SK-N-SH (cell line): ENCODE measurements around the gene ANLN. TPM values are rescaled to one million over a fixed set of nuclear protein-coding genes. Genes with fewer than 3 reads are reported as not detected.

Experiments used
- CTCF ChIA-PET: fragments of 300-600, 350-600 bp; formaldehyde crosslinking; extraction: SDS; loops from one replicate; lab custom pipeline; 2021; lab: Yijun Ruan, JAX
- POLR2A ChIA-PET: fragments of 350-600 bp; sonication (Branson Sonifier 250); formaldehyde crosslinking; extraction: SDS; loops from one replicate; lab custom pipeline; 2020; ENCODE audit warnings: antibody characterized with exemption, inconsistent platforms; lab: Yijun Ruan, JAX
- DNase-seq: peaks from one replicate; pipeline ENCODE4 v3.0.0; 2012
- H2AFZ ChIP-seq: fragments of 200-600 bp; sonication (generic); 2 replicates; pipeline ENCODE4 v1.8.1; 2016; ENCODE audit warnings: antibody characterized with exemption, mild to moderate bottlenecking, low read depth
- H3F3A ChIP-seq: fragments of 200-600 bp; sonication (generic); replicated peaks from 2 replicates; pipeline ENCODE3; 2016; ENCODE audit warnings: antibody characterized with exemption, mild to moderate bottlenecking; ENCODE audit not compliant: insufficient read depth
- H3K27ac ChIP-seq, 2 experiments: fragments of 200-500 bp in 1 of 2; fragments of 200-600 bp in 1 of 2; sonication (Bioruptor generic) in 1 of 2; sonication (generic), shearing (Covaris generic) in 1 of 2; 2 replicates each; pipeline versions ENCODE4 v1.5.1 to v1.6.1; 2014 to 2016; ENCODE audit warnings: low read depth in 2 of 2, inconsistent platforms in 1 of 2, low read length in 1 of 2, mild to moderate bottlenecking in 1 of 2, mixed read lengths in 1 of 2
- H3K27me3 ChIP-seq: fragments of 200-600 bp; sonication (generic), shearing (Covaris generic); 2 replicates; pipeline ENCODE4 v1.6.1; 2016; ENCODE audit warnings: mixed run types; ENCODE audit not compliant: insufficient read depth
- H3K36me3 ChIP-seq, 2 experiments: fragments of 200-500 bp in 1 of 2; fragments of 200-600 bp in 1 of 2; sonication (Bioruptor generic) in 1 of 2; sonication (generic) in 1 of 2; replicated peaks in 1 of 2; 2 replicates each; pipeline versions ENCODE3 to v1.5.1; 2014 to 2016; ENCODE audit warnings: low read length in 1 of 2, mild to moderate bottlenecking in 1 of 2; ENCODE audit not compliant: insufficient read depth in 2 of 2, control insufficient read depth in 1 of 2
- H3K4me1 ChIP-seq, 2 experiments: fragments of 200-500 bp in 1 of 2; fragments of 200-600 bp in 1 of 2; sonication (Bioruptor generic) in 1 of 2; sonication (generic), shearing (Covaris generic) in 1 of 2; 2 replicates each; pipeline versions ENCODE4 v1.5.1 to v1.6.1; 2014 to 2016; ENCODE audit warnings: low read depth in 1 of 2, low read length in 1 of 2, mixed run types in 1 of 2; ENCODE audit not compliant: insufficient read depth in 2 of 2, control insufficient read depth in 1 of 2
- H3K4me2 ChIP-seq: fragments of 200-600 bp; sonication (generic), shearing (Covaris generic); 2 replicates; pipeline ENCODE4 v1.6.1; 2017; ENCODE audit warnings: mixed run types
- H3K4me3 ChIP-seq, 2 experiments: fragments of 200-500 bp in 1 of 2; fragments of 200-600 bp in 1 of 2; sonication (Bioruptor generic) in 1 of 2; sonication (generic), shearing (Covaris generic) in 1 of 2; 2 replicates each; pipeline versions ENCODE4 v1.5.1 to v1.8.1; 2014 to 2016; ENCODE audit warnings: low read depth in 2 of 2, inconsistent platforms in 1 of 2, low read length in 1 of 2, mild to moderate bottlenecking in 1 of 2, mixed read lengths in 1 of 2, moderate library complexity in 1 of 2
- H3K79me2 ChIP-seq: fragments of 200-600 bp; sonication (generic); 2 replicates; pipeline ENCODE4 v1.8.1; 2017; ENCODE audit warnings: mild to moderate bottlenecking; ENCODE audit not compliant: insufficient read depth
- H3K9ac ChIP-seq: fragments of 200-600 bp; sonication (generic); 2 replicates; pipeline ENCODE4 v1.6.1; 2017; ENCODE audit warnings: mixed run types
- H3K9me2 ChIP-seq: fragments of 200-600 bp; sonication (generic); 2 replicates; pipeline ENCODE4 v1.6.1; 2017; ENCODE audit warnings: mixed run types
- H3K9me3 ChIP-seq: fragments of 200-600 bp; sonication (generic); 2 replicates; pipeline ENCODE4 v1.6.1; 2017; ENCODE audit warnings: mixed run types, mild to moderate bottlenecking, moderate library complexity
- H4K20me1 ChIP-seq: fragments of 200-600 bp; sonication (generic); 2 replicates; pipeline ENCODE4 v1.6.1; 2017; ENCODE audit warnings: mild to moderate bottlenecking, mixed run types; ENCODE audit not compliant: insufficient read depth
- CTCF ChIP-seq: fragments of 200-600 bp; sonication (generic); IDR thresholded peaks from 2 replicates; pipeline ENCODE4 v1.6.1; 2017; ENCODE audit warnings: antibody characterized with exemption, mild to moderate bottlenecking, moderate library complexity
- ELF1 ChIP-seq: IDR thresholded peaks from 2 replicates; pipeline ENCODE4 v1.4.0; 2012
- FOSL2 ChIP-seq: IDR thresholded peaks from 2 replicates; pipeline ENCODE4 v1.4.0; 2012; ENCODE audit warnings: low read depth, mild to moderate bottlenecking, moderate library complexity, borderline replicate concordance
- FOXJ3 ChIP-seq: sonication (generic); formaldehyde crosslinking; IDR thresholded peaks from 2 replicates; pipeline ENCODE4 v1.5.1; 2020; ENCODE audit warnings: mild to moderate bottlenecking, missing genetic modification reagents
- FOXM1 ChIP-seq: IDR thresholded peaks from 2 replicates; pipeline ENCODE4 v1.4.0; 2012; ENCODE audit warnings: low read depth, mild to moderate bottlenecking
- GATA2 ChIP-seq: sonication (generic); formaldehyde crosslinking; IDR thresholded peaks from 2 replicates; pipeline ENCODE4 v1.5.0; 2020; ENCODE audit warnings: mild to moderate bottlenecking, missing genetic modification reagents
- IRF3 ChIP-seq: fragments of 150-350 bp; IDR thresholded peaks from 2 replicates; pipeline ENCODE4 v1.6.1; 2016; ENCODE audit warnings: mild to moderate bottlenecking, low read depth, low read length
- MXI1 ChIP-seq: IDR thresholded peaks from 2 replicates; pipeline ENCODE4 v1.6.1; 2012; ENCODE audit warnings: mild to moderate bottlenecking, low read depth, low read length, improper control_type of control experiment
- NFIC ChIP-seq: IDR thresholded peaks from 2 replicates; pipeline ENCODE4 v1.4.0; 2012; ENCODE audit warnings: borderline replicate concordance
- PBX3 ChIP-seq: IDR thresholded peaks from 2 replicates; pipeline ENCODE4; 2012
- RAD21 ChIP-seq: IDR thresholded peaks from 2 replicates; pipeline ENCODE4 v1.6.1; 2012; ENCODE audit warnings: mild to moderate bottlenecking, low read length
- REST ChIP-seq: IDR thresholded peaks from 2 replicates; pipeline ENCODE4 v1.6.1; 2012; ENCODE audit warnings: mild to moderate bottlenecking, low read depth, low read length, moderate library complexity
- RXRA ChIP-seq: IDR thresholded peaks from 2 replicates; pipeline ENCODE4 v1.4.0; 2012; ENCODE audit warnings: low read depth, mild to moderate bottlenecking, borderline replicate concordance
- SIN3A ChIP-seq: IDR thresholded peaks from 2 replicates; pipeline ENCODE4 v1.6.1; 2012; ENCODE audit warnings: low read depth, mild to moderate bottlenecking, low read length, moderate library complexity, borderline replicate concordance
- SMC3 ChIP-seq: IDR thresholded peaks from 2 replicates; pipeline ENCODE4 v1.6.1; 2012; ENCODE audit warnings: low read depth, low read length, improper control_type of control experiment
- TAF1 ChIP-seq: IDR thresholded peaks from 2 replicates; pipeline ENCODE4 v1.6.1; 2012; ENCODE audit warnings: low read depth, mild to moderate bottlenecking, low read length, moderate library complexity, borderline replicate concordance
- TCF12 ChIP-seq: IDR thresholded peaks from 2 replicates; pipeline ENCODE4 v1.4.0; 2012
- WGBS: methylation state at CpG from one replicate; pipeline ENCODE4 v1.1.6; 2017; ENCODE audit warnings: low lambda C conversion rate; 5-methylcytosine and 5-hydroxymethylcytosine counted together
- polyA plus RNA-seq, 3 experiments: library from polyadenylated mRNA; depleted of rRNA; stranded (reverse); fragments of >200 nt; gene quantifications; 2 replicates each; pipeline ENCODE4 v1.2.3, GENCODE V29; 2012

The ANLN gene
- polyA plus RNA-seq, 1 of the 3 experiments (the other 2 are of a cell fraction), result 17.1 TPM

GRCh38 chr7:36406156-36406555 lies 16.5 kb downstream of the ANLN start:
- 96% methylated on average over 5 of the region's 5 CpGs for WGBS
- Histone ChIP-seq H3K4me3 (no peak overlapping the region), H3K4me2 (no peak overlapping the region), H3K79me2 (peaks cover 100% of the 10 kb centered on the region), H3F3A (peaks cover 9% of the 10 kb centered on the region), H3K27me3 (no peaks in the 10 kb centered on the region), H4K20me1 (no peaks in the 10 kb centered on the region), H3K9me2 (no peaks in the 10 kb centered on the region), H2AFZ (no peak overlapping the region), H3K9ac (no peak overlapping the region), H3K9me3 (no peaks in the 10 kb centered on the region), H3K27ac (no peak overlapping the region), H3K4me1 (peaks cover 15 to 19% of the 10 kb centered on the region in 2 experiments; a peak in 3 of 4 replicates), H3K36me3 (peaks cover 27 to 43% of the 10 kb centered on the region in 2 experiments)
- CTCF ChIA-PET, result interaction anchor here (0.8 to 1.8 kb wide), 6 partner anchors 8 to 580 kb away, joined by 3 to 8 read pairs (median 4); no protein-coding TSS in a partner anchor
- TF ChIP-seq REST (no peak), FOXJ3 (no peak), GATA2 (CRISPR knock-in tag) (no peak), IRF3 (no peak), MXI1 (no peak), TAF1 (no peak), RAD21 (no peak), NFIC (no peak), SIN3A (no peak), FOXM1 (no peak), CTCF (no peak), SMC3 (no peak), TCF12 (no peak), PBX3 (no peak), FOSL2 (no peak), ELF1 (no peak), RXRA (no peak)
- POLR2A ChIA-PET, result no interaction called here
- DNase-seq, result no peak
